Esophagus squamous epithelium (tissue), 4 donors: ENCODE data around the gene TDRD9.

ENCODE experiments used
- CTCF ChIP-seq, 6 experiments: fragments of 450-650 bp in 4 of 6; fragments of 200-600 bp in 2 of 6; sonication (generic) in 2 of 6; IDR thresholded peaks; one replicate each; pipeline ENCODE4 v1.5.1; 2016 to 2019; ENCODE audit warnings: antibody characterized with exemption in 6 of 6, mild to moderate bottlenecking in 4 of 6, moderate library complexity in 4 of 6
- POLR2A ChIP-seq, 4 donors: fragments of 450-650 bp; IDR thresholded peaks; one replicate each; pipeline ENCODE4 v1.6.1; 2017; ENCODE audit warnings: antibody characterized with exemption in 4 of 4, mild to moderate bottlenecking in 4 of 4, moderate library complexity in 3 of 4

- TF ChIP-seq POLR2A (IDR thresholded peaks at IDR 0.05): no peak
- no peak for TF ChIP-seq CTCF (IDR thresholded peaks at IDR 0.05)
These were observed 120.7 kb downstream of the TDRD9 start for GRCh38 chr14:104048758-104049507.
